SJCRH30 (cell line): Measurements from ENCODE around the gene OR56A1. TPM values are rescaled to one million over a fixed set of nuclear protein-coding genes. Genes with fewer than 3 reads are reported as not detected.
"Not testable (repeated sequence)": the region's sequence is repeated elsewhere in the genome, so short reads cannot be mapped to it uniquely, and the experiment has no call there.

Experiments used
- DNase-seq, 2 experiments: peaks; one replicate each; pipeline ENCODE4 v3.0.0-alpha.2; 2015 to 2020
- H3K27ac ChIP-seq: fragments of 250-450 bp; sonication (Bioruptor Pico); 2 replicates; pipeline ENCODE4 v1.5.1; 2020; ENCODE audit warnings: mild to moderate bottlenecking, moderate library complexity
- H3K27me3 ChIP-seq: fragments of 250-450 bp; sonication (Bioruptor Pico); 2 replicates; pipeline ENCODE4 v1.5.1; 2020; ENCODE audit warnings: mild to moderate bottlenecking, moderate library complexity
- H3K36me3 ChIP-seq: fragments of 250-450 bp; sonication (Bioruptor Pico); 2 replicates; pipeline ENCODE4 v1.5.1; 2020; ENCODE audit warnings: mild to moderate bottlenecking, moderate library complexity
- H3K4me1 ChIP-seq: fragments of 250-450 bp; sonication (Bioruptor Pico); 2 replicates; pipeline ENCODE4 v1.5.1; 2020; ENCODE audit warnings: mild to moderate bottlenecking, moderate library complexity
- H3K4me3 ChIP-seq: fragments of 250-450 bp; sonication (Bioruptor Pico); 2 replicates; pipeline ENCODE4 v1.5.1; 2020; ENCODE audit warnings: mild to moderate bottlenecking, moderate library complexity
- H3K9me3 ChIP-seq: fragments of 250-450 bp; sonication (Bioruptor Pico); replicated peaks from 2 replicates; pipeline ENCODE4 v1.5.1; 2020; ENCODE audit warnings: mild to moderate bottlenecking, moderate library complexity
- total RNA-seq: library from RNA; depleted of rRNA; stranded (reverse); fragments of >200 nt; shearing (Covaris generic); gene quantifications from 2 replicates; pipeline ENCODE4 v1.2.3, GENCODE V29; 2014; rRNA removed

The OR56A1 gene
- total RNA-seq, result not detected in 2 replicates

GRCh38 chr11:6030708-6031405, at the start of gene OR56A1:
Gene OR56A1, minus strand, starts transcription at chr11:6030758. Its CDS starts 3,066 bp downstream, at chr11:6027692.
- H3K4me1 ChIP-seq, result no peaks in the 10 kb centered on the region
- no peak within 1 kb of the TSS for H3K4me3 ChIP-seq
- H3K36me3 ChIP-seq, result no peaks in the 10 kb centered on the region
- peaks cover 3% of the 10 kb centered on the region; the same call in 1 of the 2 replicates for H3K27me3 ChIP-seq
- H3K9me3 ChIP-seq, result no peaks in the 10 kb centered on the region
- H3K27ac ChIP-seq, result no peak within 1 kb of the TSS
- DNase-seq, result no peak

- no peak overlapping the region for H3K4me3 ChIP-seq
- H3K9me3 ChIP-seq, result no peaks in the 10 kb centered on the region
- H3K27me3 ChIP-seq, result no peaks in the 10 kb centered on the region
- H3K4me1 ChIP-seq, result no peaks in the 10 kb centered on the region
- H3K36me3 ChIP-seq, result no peaks in the 10 kb centered on the region
- H3K27ac ChIP-seq, result no peak overlapping the region
- no peak for DNase-seq
Observed at GRCh38 chr11:6079463-6079862, 48.9 kb upstream of the OR56A1 start.

- Histone ChIP-seq H3K27me3 (no peaks in the 10 kb centered on the region), H3K9me3 (no peaks in the 10 kb centered on the region), H3K4me1 (no peaks in the 10 kb centered on the region), H3K27ac (no peak overlapping the region), H3K36me3 (no peaks in the 10 kb centered on the region), H3K4me3 (no peak overlapping the region)
- no peak for DNase-seq
Observed at GRCh38 chr11:6077723-6078122, 47.2 kb upstream of the OR56A1 start.

- H3K36me3 ChIP-seq, H3K27me3 ChIP-seq, H3K4me1 ChIP-seq, H3K4me3 ChIP-seq, DNase-seq, H3K27ac ChIP-seq, H3K9me3 ChIP-seq: not testable (repeated sequence)
Observed at GRCh38 chr11:6076443-6076842, 45.9 kb upstream of the OR56A1 start.

- Histone ChIP-seq H3K9me3 (no peaks in the 10 kb centered on the region), H3K36me3 (no peaks in the 10 kb centered on the region), H3K27me3 (no peaks in the 10 kb centered on the region), H3K27ac (no peak overlapping the region), H3K4me1 (no peaks in the 10 kb centered on the region), H3K4me3 (no peak overlapping the region)
- DNase-seq, result no peak
Observed at GRCh38 chr11:6067502-6067901, 36.9 kb upstream of the OR56A1 start.

- no peaks in the 10 kb centered on the region for H3K4me1 ChIP-seq
- H3K36me3 ChIP-seq, result no peaks in the 10 kb centered on the region
- DNase-seq, result no peak
- H3K9me3 ChIP-seq, result no peaks in the 10 kb centered on the region
- no peaks in the 10 kb centered on the region for H3K27me3 ChIP-seq
- no peak overlapping the region for H3K27ac ChIP-seq
- no peak overlapping the region for H3K4me3 ChIP-seq
Observed at GRCh38 chr11:6062691-6063358, 32.3 kb upstream of the OR56A1 start.

- no peak for DNase-seq
- Histone ChIP-seq H3K4me3 (no peak overlapping the region), H3K27ac (no peak overlapping the region), H3K36me3 (no peaks in the 10 kb centered on the region), H3K27me3 (no peaks in the 10 kb centered on the region), H3K9me3 (no peaks in the 10 kb centered on the region), H3K4me1 (no peaks in the 10 kb centered on the region)
Observed at GRCh38 chr11:6061475-6061874, 30.9 kb upstream of the OR56A1 start.

GRCh38 chr11:6057452-6057851, 26.9 kb upstream of the OR56A1 start:
- Histone ChIP-seq H3K9me3 (no peaks in the 10 kb centered on the region), H3K27ac (no peak overlapping the region)
- no peak for DNase-seq

GRCh38 chr11:6055569-6055968, 25.0 kb upstream of the OR56A1 start:
- Histone ChIP-seq H3K9me3 (no peaks in the 10 kb centered on the region), H3K27me3 (peaks cover 5% of the 10 kb centered on the region), H3K4me1 (no peaks in the 10 kb centered on the region), H3K27ac (no peak overlapping the region), H3K4me3 (no peak overlapping the region), H3K36me3 (no peaks in the 10 kb centered on the region)
- no peak for DNase-seq

More at GRCh38 chr11:6057452-6057851, 26.9 kb upstream of the OR56A1 start:
- Histone ChIP-seq H3K4me3 (no peak overlapping the region), H3K4me1 (no peaks in the 10 kb centered on the region), H3K36me3 (no peaks in the 10 kb centered on the region), H3K27me3 (no peaks in the 10 kb centered on the region)

GRCh38 chr11:6052374-6052773, 21.8 kb upstream of the OR56A1 start:
- H3K9me3 ChIP-seq, result no peaks in the 10 kb centered on the region
- H3K36me3 ChIP-seq, result no peaks in the 10 kb centered on the region
- no peaks in the 10 kb centered on the region for H3K4me1 ChIP-seq
- no peak overlapping the region for H3K4me3 ChIP-seq
- H3K27ac ChIP-seq, result no peak overlapping the region
- H3K27me3 ChIP-seq, result peaks cover 10% of the 10 kb centered on the region
- DNase-seq, result no peak

GRCh38 chr11:6040874-6041273, 10.3 kb upstream of the OR56A1 start:
- H3K36me3 ChIP-seq, result no peaks in the 10 kb centered on the region
- no peak overlapping the region for H3K27ac ChIP-seq
- no peak for DNase-seq
- H3K4me1 ChIP-seq, result no peaks in the 10 kb centered on the region
- no peaks in the 10 kb centered on the region for H3K27me3 ChIP-seq
- no peaks in the 10 kb centered on the region for H3K9me3 ChIP-seq
- H3K4me3 ChIP-seq, result no peak overlapping the region

GRCh38 chr11:6027501-6027900, 3.1 kb downstream of the OR56A1 start:
- H3K27me3 ChIP-seq, result peaks cover 3% of the 10 kb centered on the region; the same call in 1 of the 2 replicates
- H3K4me1 ChIP-seq, result no peaks in the 10 kb centered on the region
- H3K9me3 ChIP-seq, result no peaks in the 10 kb centered on the region
- no peak for DNase-seq
- no peak overlapping the region for H3K4me3 ChIP-seq
- H3K27ac ChIP-seq, result no peak overlapping the region
- no peaks in the 10 kb centered on the region for H3K36me3 ChIP-seq

GRCh38 chr11:6025056-6025455, 5.5 kb downstream of the OR56A1 start:
- no peaks in the 10 kb centered on the region for H3K4me1 ChIP-seq
- H3K27ac ChIP-seq, result no peak overlapping the region
- no peaks in the 10 kb centered on the region for H3K36me3 ChIP-seq
- H3K4me3 ChIP-seq, result no peak overlapping the region
- peaks cover 3% of the 10 kb centered on the region; the same call in 1 of the 2 replicates for H3K27me3 ChIP-seq
- no peaks in the 10 kb centered on the region for H3K9me3 ChIP-seq
- no peak for DNase-seq

- Histone ChIP-seq H3K36me3 (no peaks in the 10 kb centered on the region), H3K9me3 (no peaks in the 10 kb centered on the region), H3K4me3 (no peak overlapping the region), H3K27me3 (no peaks in the 10 kb centered on the region), H3K4me1 (no peaks in the 10 kb centered on the region), H3K27ac (no peak overlapping the region)
- DNase-seq, result peak in 1 of 2 experiments; percentile 48
Observed at GRCh38 chr11:6022956-6023355, 7.6 kb downstream of the OR56A1 start.

- Histone ChIP-seq H3K9me3 (no peaks in the 10 kb centered on the region), H3K36me3 (no peaks in the 10 kb centered on the region), H3K27me3 (no peaks in the 10 kb centered on the region), H3K4me3 (no peak overlapping the region), H3K4me1 (no peaks in the 10 kb centered on the region), H3K27ac (no peak overlapping the region)
- DNase-seq, result no peak
Observed at GRCh38 chr11:6013042-6013441, 17.5 kb downstream of the OR56A1 start.
